ENCODE results near the gene GSK3A. TPM values are rescaled to one million over a fixed set of nuclear protein-coding genes. Genes with fewer than 3 reads are reported as not detected.

GSK3A gene
- total and polyA plus RNA-seq, 2 experiments from 2014 or later, result 17.7 to 40.7 TPM

DNA sequence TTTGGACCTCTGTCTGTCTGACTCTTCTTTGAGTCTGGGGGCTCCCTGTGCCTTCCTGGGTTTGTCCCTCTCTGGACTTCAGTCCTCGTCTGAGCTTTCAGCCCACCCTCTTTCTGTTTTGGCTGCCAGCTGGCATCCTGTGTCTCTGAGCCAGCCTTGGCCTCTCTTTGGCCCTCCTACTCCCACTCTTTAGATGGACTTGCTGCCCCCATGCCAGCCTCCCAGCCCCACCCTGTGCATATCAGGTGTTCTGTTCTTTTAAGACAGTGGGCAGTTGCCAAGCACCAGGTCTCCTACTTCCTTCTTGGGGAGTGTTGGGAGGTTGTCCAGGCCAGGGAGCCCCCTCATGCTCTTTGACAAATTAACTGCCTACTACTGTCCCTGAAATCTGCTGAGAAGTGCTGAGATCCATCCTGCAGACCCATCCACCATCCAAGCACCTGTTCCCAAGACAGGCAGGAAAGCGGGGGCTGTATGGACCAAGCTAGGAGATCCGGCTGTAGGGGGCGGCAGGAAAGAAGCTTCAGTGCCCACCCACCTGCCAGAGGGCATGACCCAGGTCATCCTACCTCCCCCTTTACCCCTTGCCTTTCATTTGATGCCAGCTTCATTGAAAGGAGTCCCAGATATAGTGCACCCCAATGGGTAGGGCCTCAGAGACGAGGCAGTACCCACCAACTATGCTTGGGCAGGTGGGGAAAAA, 36.2 kb upstream of the GSK3A start:
- no peak overlapping the region for H3K27ac Mint-ChIP-seq
- Histone ChIP-seq H3K27me3 (ENCODE audit: insufficient read depth) (no peaks in the 10 kb centered on the region), H2AFZ (no peak overlapping the region), H3K4me1 (ENCODE audit: insufficient read depth) (peaks cover 27% of the 10 kb centered on the region), H3K36me3 (ENCODE audit: insufficient read depth) (no peaks in the 10 kb centered on the region), H3K27ac (ENCODE audit: low read depth) (no peak overlapping the region), H3K4me3 (no peak overlapping the region), H4K20me1 (replicated peaks; ENCODE audit: insufficient read depth) (0 out of 2 replicates have a peak, but pooled peaks cover 3% of the 10 kb centered on the region), H3K4me2 (no peak overlapping the region), H3K79me2 (replicated peaks; ENCODE audit: insufficient read depth) (peaks cover 3% of the 10 kb centered on the region; the same call in 1 of the 2 replicates), H3F3A (replicated peaks; ENCODE audit: low read depth) (peaks cover 17% of the 10 kb centered on the region; the same call in 1 of the 2 replicates), H3K9me2 (ENCODE audit: insufficient read depth) (no peaks in the 10 kb centered on the region)
- H3K4me1 Mint-ChIP-seq, result peaks cover 26% of the 10 kb centered on the region
- ATAC-seq (no peak), DNase-seq (ENCODE audit: low spot score) (no peak)
- no peaks in the 10 kb centered on the region; the same call in 2 of the 3 replicates for H3K9me3 Mint-ChIP-seq
- H3K36me3 Mint-ChIP-seq (ENCODE audit: low read depth), result peaks cover 7% of the 10 kb centered on the region; the same call in 2 of the 3 replicates
- TF ChIP-seq EZH2phosphoT487 (IDR thresholded peaks at IDR 0.05; ENCODE audit: unreplicated experiment), result no peak
- peaks cover 18% of the 10 kb centered on the region for H3K27me3 Mint-ChIP-seq (ENCODE audit: insufficient read depth, low read depth, poor library complexity)
- H3K4me3 Mint-ChIP-seq, result peak overlapping the region; percentile 73; the same call in 2 of the 3 replicates

- Histone ChIP-seq H3K4me2 (no peak overlapping the region), H3K27me3 (ENCODE audit: insufficient read depth) (no peaks in the 10 kb centered on the region), H3K79me2 (replicated peaks; ENCODE audit: insufficient read depth) (peaks cover under 1% of the 10 kb centered on the region; the same call in 1 of the 2 replicates), H3K27ac (ENCODE audit: low read depth) (no peak overlapping the region), H3K4me1 (ENCODE audit: insufficient read depth) (peaks cover 22% of the 10 kb centered on the region), H3K9me2 (ENCODE audit: insufficient read depth) (no peaks in the 10 kb centered on the region), H3K4me3 (no peak overlapping the region), H4K20me1 (replicated peaks; ENCODE audit: insufficient read depth) (0 out of 2 replicates have a peak, but pooled peaks cover 3% of the 10 kb centered on the region), H3K36me3 (ENCODE audit: insufficient read depth) (no peaks in the 10 kb centered on the region), H2AFZ (no peak overlapping the region), H3F3A (replicated peaks; ENCODE audit: low read depth) (peaks cover 11% of the 10 kb centered on the region; the same call in 1 of the 2 replicates)
- H3K36me3 Mint-ChIP-seq (ENCODE audit: low read depth), result peaks cover 7% of the 10 kb centered on the region; the same call in 2 of the 3 replicates
- TF ChIP-seq, protein P1, sequence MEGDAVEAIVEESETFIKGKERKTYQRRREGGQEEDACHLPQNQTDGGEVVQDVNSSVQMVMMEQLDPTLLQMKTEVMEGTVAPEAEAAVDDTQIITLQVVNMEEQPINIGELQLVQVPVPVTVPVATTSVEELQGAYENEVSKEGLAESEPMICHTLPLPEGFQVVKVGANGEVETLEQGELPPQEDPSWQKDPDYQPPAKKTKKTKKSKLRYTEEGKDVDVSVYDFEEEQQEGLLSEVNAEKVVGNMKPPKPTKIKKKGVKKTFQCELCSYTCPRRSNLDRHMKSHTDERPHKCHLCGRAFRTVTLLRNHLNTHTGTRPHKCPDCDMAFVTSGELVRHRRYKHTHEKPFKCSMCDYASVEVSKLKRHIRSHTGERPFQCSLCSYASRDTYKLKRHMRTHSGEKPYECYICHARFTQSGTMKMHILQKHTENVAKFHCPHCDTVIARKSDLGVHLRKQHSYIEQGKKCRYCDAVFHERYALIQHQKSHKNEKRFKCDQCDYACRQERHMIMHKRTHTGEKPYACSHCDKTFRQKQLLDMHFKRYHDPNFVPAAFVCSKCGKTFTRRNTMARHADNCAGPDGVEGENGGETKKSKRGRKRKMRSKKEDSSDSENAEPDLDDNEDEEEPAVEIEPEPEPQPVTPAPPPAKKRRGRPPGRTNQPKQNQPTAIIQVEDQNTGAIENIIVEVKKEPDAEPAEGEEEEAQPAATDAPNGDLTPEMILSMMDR (conservative IDR thresholded peaks at IDR 0.05; ENCODE audit: low read depth in 2 of 2), result 0 out of 4 replicates have a peak, but pooled peaks of 1 of the 2 experiments have one; percentile 16
- no peak for TF ChIP-seq EZH2 (IDR thresholded peaks at IDR 0.05; ENCODE audit: low read depth, unreplicated experiment)
- no peak for TF ChIP-seq REST (IDR thresholded peaks at IDR 0.05; ENCODE audit: unreplicated experiment)
- TF ChIP-seq ZNF462 (CRISPR knock-in tag; IDR thresholded peaks at IDR 0.05), result no peak
- no peaks in the 10 kb centered on the region; the same call in 2 of the 3 replicates for H3K9me3 Mint-ChIP-seq
- H3K27me3 Mint-ChIP-seq (ENCODE audit: insufficient read depth, low read depth, poor library complexity), result peaks cover 18% of the 10 kb centered on the region
- H3K4me3 Mint-ChIP-seq, result peak overlapping the region; percentile 2; the same call in 1 of the 3 replicates
- H3K4me1 Mint-ChIP-seq, result peaks cover 26% of the 10 kb centered on the region
- no peak overlapping the region for H3K27ac Mint-ChIP-seq
- no peak for DNase-seq (ENCODE audit: low spot score)
- ATAC-seq, result no peak
Observed at GRCh38 chr19:42277821-42278451, 35.5 kb upstream of the GSK3A start.
